ENCODE results near the gene AOPEP. TPM values are rescaled to one million over a fixed set of nuclear protein-coding genes. Genes with fewer than 3 reads are reported as not detected.

Gene AOPEP
- total and polyA plus RNA-seq, 2 donors (not counting 3 experiments of a cell fraction or from before 2014, with no cell fraction given), result 20.2 to 41.6 TPM

DNA sequence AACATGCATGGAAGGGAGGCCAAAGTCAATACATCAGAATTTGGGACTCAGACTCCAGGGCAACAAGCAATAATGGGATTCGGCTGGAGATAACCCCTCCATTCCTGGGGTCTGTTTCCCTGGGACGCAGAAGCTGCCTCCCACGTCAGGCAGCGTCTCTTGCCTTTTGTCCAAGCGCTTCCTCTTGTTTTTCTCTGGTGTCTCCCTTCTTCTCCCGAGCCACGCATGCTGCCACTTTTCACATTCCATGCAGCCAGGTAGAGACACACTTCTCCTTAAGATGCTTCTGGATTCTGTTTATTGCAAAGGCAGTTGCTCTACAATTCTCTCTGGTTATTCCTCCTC lies 267.3 kb downstream of the AOPEP start:
- H3K36me3 ChIP-seq (ENCODE audit: control insufficient read depth in 2 of 2, extremely low read depth in 1 of 2, insufficient read depth in 2 of 2, low read length in 2 of 2), result no peaks in the 10 kb centered on the region
- TF ChIP-seq MYC (IDR thresholded peaks at IDR 0.05; ENCODE audit: low read depth, low read length) (no peak), GATA2 (IDR thresholded peaks at IDR 0.05; ENCODE audit: insufficient read depth, insufficient read length, low read depth, low read length) (no peak), EZH2 (IDR thresholded peaks at IDR 0.05; ENCODE audit: borderline replicate concordance, low read depth, low read length, severe bottlenecking) (no peak), FOS (IDR thresholded peaks at IDR 0.05; ENCODE audit: borderline replicate concordance, insufficient read depth, low read length) (no peak), POLR2AphosphoS5 (IDR thresholded peaks at IDR 0.05; ENCODE audit: insufficient read depth, low read depth, low read length) (no peak), JUN (IDR thresholded peaks at IDR 0.05; ENCODE audit: borderline replicate concordance, insufficient read depth, insufficient read length, low read depth) (no peak), POLR2A (IDR thresholded peaks at IDR 0.05; ENCODE audit: low read depth, low read length) (no peak)
- TF ChIP-seq, protein P1, sequence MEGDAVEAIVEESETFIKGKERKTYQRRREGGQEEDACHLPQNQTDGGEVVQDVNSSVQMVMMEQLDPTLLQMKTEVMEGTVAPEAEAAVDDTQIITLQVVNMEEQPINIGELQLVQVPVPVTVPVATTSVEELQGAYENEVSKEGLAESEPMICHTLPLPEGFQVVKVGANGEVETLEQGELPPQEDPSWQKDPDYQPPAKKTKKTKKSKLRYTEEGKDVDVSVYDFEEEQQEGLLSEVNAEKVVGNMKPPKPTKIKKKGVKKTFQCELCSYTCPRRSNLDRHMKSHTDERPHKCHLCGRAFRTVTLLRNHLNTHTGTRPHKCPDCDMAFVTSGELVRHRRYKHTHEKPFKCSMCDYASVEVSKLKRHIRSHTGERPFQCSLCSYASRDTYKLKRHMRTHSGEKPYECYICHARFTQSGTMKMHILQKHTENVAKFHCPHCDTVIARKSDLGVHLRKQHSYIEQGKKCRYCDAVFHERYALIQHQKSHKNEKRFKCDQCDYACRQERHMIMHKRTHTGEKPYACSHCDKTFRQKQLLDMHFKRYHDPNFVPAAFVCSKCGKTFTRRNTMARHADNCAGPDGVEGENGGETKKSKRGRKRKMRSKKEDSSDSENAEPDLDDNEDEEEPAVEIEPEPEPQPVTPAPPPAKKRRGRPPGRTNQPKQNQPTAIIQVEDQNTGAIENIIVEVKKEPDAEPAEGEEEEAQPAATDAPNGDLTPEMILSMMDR (IDR thresholded peaks at IDR 0.05; ENCODE audit: extremely low read depth in 1 of 2, insufficient read depth in 1 of 2, low read depth in 1 of 2, low read length in 2 of 2), result no peak
- TF ChIP-seq, protein P2, sequence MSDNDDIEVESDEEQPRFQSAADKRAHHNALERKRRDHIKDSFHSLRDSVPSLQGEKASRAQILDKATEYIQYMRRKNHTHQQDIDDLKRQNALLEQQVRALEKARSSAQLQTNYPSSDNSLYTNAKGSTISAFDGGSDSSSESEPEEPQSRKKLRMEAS (IDR thresholded peaks at IDR 0.05; ENCODE audit: insufficient read depth, insufficient read length), result no peak
- no peak overlapping the region for H3K4me3 ChIP-seq (replicated peaks in 1 of 3; ENCODE audit: insufficient read depth in 1 of 3, low read depth in 1 of 3, low read length in 3 of 3)
- H3K79me2 ChIP-seq (ENCODE audit: control insufficient read depth, insufficient read depth, low read length), result no peaks in the 10 kb centered on the region
- DNase-seq (ENCODE audit: low read depth, low spot score), result no peak
- no peaks in the 10 kb centered on the region for H3K9me3 ChIP-seq (replicated peaks; ENCODE audit: control insufficient read depth, insufficient read depth, low read length)
- POLR2A ChIA-PET, result no interaction called here
- no peaks in the 10 kb centered on the region for H3K27me3 ChIP-seq (ENCODE audit: control insufficient read depth in 2 of 2, insufficient read depth in 2 of 2, low read length in 2 of 2)
- H3K9me1 ChIP-seq (replicated peaks; ENCODE audit: control insufficient read depth, extremely low read depth, insufficient read depth, low read length), result no peaks in the 10 kb centered on the region
- dilution Hi-C loops (cut with MboI; ENCODE audit: extremely low pct_ligation_motif_present, low sequenced_read_pairs), result no loop called here
- CTCF ChIA-PET, result interaction anchor here (1.2 to 2.2 kb wide), 2 partner anchors 14 to 17 kb away, joined by 3 to 7 read pairs; no protein-coding TSS in a partner anchor
- H4K20me1 ChIP-seq (replicated peaks; ENCODE audit: control insufficient read depth, extremely low read depth, insufficient read depth, low read length), result no peaks in the 10 kb centered on the region
- H3K9ac ChIP-seq (replicated peaks; ENCODE audit: extremely low read depth, insufficient read depth, low read length), result no peak overlapping the region
- no peak overlapping the region for H2AFZ ChIP-seq (ENCODE audit: low read depth, low read length)
- intact Hi-C loops (cut with micrococcal nuclease), result no loop called here
- H3K4me1 ChIP-seq (ENCODE audit: control insufficient read depth, extremely low read depth, insufficient read depth, low read length), result peaks cover 15% of the 10 kb centered on the region
- no TSS peak for BruUV-seq (replicated peaks)
- H3K27ac ChIP-seq (ENCODE audit: insufficient read depth, low read depth, low read length), result no peak overlapping the region
- H3K4me2 ChIP-seq (ENCODE audit: insufficient read depth, low read length), result no peak overlapping the region
- no peak for FAIRE-seq

Data from endothelial cell of umbilical vein (primary cell).